GM12873 (cell line): ENCODE results near the gene BBS2.

Source experiments
- CTCF ChIP-seq: IDR thresholded peaks from 2 replicates; pipeline ENCODE4 v1.5.1; 2012; ENCODE audit warnings: low read depth, mild to moderate bottlenecking, moderate library complexity, low read length, control low read depth; ENCODE audit not compliant: insufficient read depth; ENCODE audit errors: missing control alignments

Gene BBS2

GRCh38 chr16:56477096-56477878, 42.5 kb downstream of the BBS2 start:
- TF ChIP-seq CTCF: no peak

GRCh38 chr16:56475201-56475600, 44.6 kb downstream of the BBS2 start:
- no peak for TF ChIP-seq CTCF

- TF ChIP-seq CTCF: no peak
These were observed 49.2 kb downstream of the BBS2 start for GRCh38 chr16:56470666-56471065.

GRCh38 chr16:56470232-56470631, 49.6 kb downstream of the BBS2 start:
- no peak for TF ChIP-seq CTCF

- no peak for TF ChIP-seq CTCF
These were observed 50.1 kb downstream of the BBS2 start for GRCh38 chr16:56469748-56470147.

- TF ChIP-seq CTCF: no peak
These were observed 51.0 kb downstream of the BBS2 start for GRCh38 chr16:56468800-56469199.

- TF ChIP-seq CTCF: no peak
These were observed 53.5 kb downstream of the BBS2 start for GRCh38 chr16:56466344-56466743.
